Dendritic cell treated with granulocyte-macrophage colony-stimulating factor and Interleukin-4, amounts not matched to agents 40 ng/mL and 50 ng/mL, for 4 days (primary cell): ENCODE data around the gene MED23.

Experiments
- H3K27ac Mint-ChIP-seq: one replicate; pipeline ENCODE4 v1.8.0; 2022; ENCODE audit warnings: mild to moderate bottlenecking, mixed read lengths
- H3K27me3 Mint-ChIP-seq: one replicate; pipeline ENCODE4 v1.8.0; 2022; ENCODE audit warnings: mild to moderate bottlenecking, mixed read lengths
- H3K36me3 Mint-ChIP-seq: one replicate; pipeline ENCODE4 v1.8.0; 2022; ENCODE audit warnings: low read depth, mixed read lengths
- H3K4me1 Mint-ChIP-seq: one replicate; pipeline ENCODE4 v1.8.0; 2022; ENCODE audit warnings: low read depth, mixed read lengths
- H3K4me3 Mint-ChIP-seq: one replicate; pipeline ENCODE4 v1.8.0; 2022; ENCODE audit warnings: mild to moderate bottlenecking, moderate library complexity, mixed read lengths
- H3K9me3 Mint-ChIP-seq: one replicate; pipeline ENCODE4 v1.8.0; 2022; ENCODE audit warnings: mixed read lengths
- intact Hi-C: fragments of 100-400 bp; cut with micrococcal nuclease; formaldehyde crosslinking; loops from one replicate; pipeline ENCODE4 v1.15.0; 2022

MED23 gene

GRCh38 chr6:131627724-131628682 lies at the start of gene MED23:
Gene MED23 (minus strand): TSS chr6:131628242. CDS start chr6:131628049, 193 bp downstream.
- peaks cover 38% of the 10 kb centered on the region for H3K36me3 Mint-ChIP-seq
- peak within 1 kb of the TSS; percentile 94 for H3K27ac Mint-ChIP-seq
- intact Hi-C loops: loop anchor here (5.0 kb wide), 1 partner anchor 739 kb away; no protein-coding TSS in a partner anchor
- peak within 1 kb of the TSS; percentile 100 for H3K4me3 Mint-ChIP-seq
- peaks cover 8% of the 10 kb centered on the region for H3K4me1 Mint-ChIP-seq
- H3K27me3 Mint-ChIP-seq: peaks cover 2% of the 10 kb centered on the region
- no peaks in the 10 kb centered on the region for H3K9me3 Mint-ChIP-seq

- Mint-ChIP-seq H3K4me3 (no peak overlapping the region), H3K27me3 (no peaks in the 10 kb centered on the region), H3K4me1 (no peaks in the 10 kb centered on the region), H3K9me3 (no peaks in the 10 kb centered on the region), H3K27ac (no peak overlapping the region), H3K36me3 (no peaks in the 10 kb centered on the region)
- intact Hi-C loops: no loop called here
These were observed 45.1 kb upstream of the MED23 start for GRCh38 chr6:131673184-131673583.

GRCh38 chr6:131669891-131670290 lies 41.8 kb upstream of the MED23 start:
- H3K27me3 Mint-ChIP-seq: peaks cover 1% of the 10 kb centered on the region
- no peak overlapping the region for H3K4me3 Mint-ChIP-seq
- no peaks in the 10 kb centered on the region for H3K36me3 Mint-ChIP-seq
- no peaks in the 10 kb centered on the region for H3K4me1 Mint-ChIP-seq
- no peaks in the 10 kb centered on the region for H3K9me3 Mint-ChIP-seq
- intact Hi-C loops: no loop called here
- no peak overlapping the region for H3K27ac Mint-ChIP-seq

- peaks cover 7% of the 10 kb centered on the region for H3K4me1 Mint-ChIP-seq
- H3K36me3 Mint-ChIP-seq: no peaks in the 10 kb centered on the region
- no peak overlapping the region for H3K4me3 Mint-ChIP-seq
- intact Hi-C loops: no loop called here
- no peaks in the 10 kb centered on the region for H3K9me3 Mint-ChIP-seq
- peaks cover 1% of the 10 kb centered on the region for H3K27me3 Mint-ChIP-seq
- no peak overlapping the region for H3K27ac Mint-ChIP-seq
These were observed 35.6 kb upstream of the MED23 start for GRCh38 chr6:131663578-131664165.

GRCh38 chr6:131660195-131660594 lies 32.2 kb upstream of the MED23 start:
- intact Hi-C loops: no loop called here
- H3K9me3 Mint-ChIP-seq: no peaks in the 10 kb centered on the region
- H3K36me3 Mint-ChIP-seq: no peaks in the 10 kb centered on the region
- H3K4me1 Mint-ChIP-seq: peaks cover 7% of the 10 kb centered on the region
- H3K4me3 Mint-ChIP-seq: no peak overlapping the region
- H3K27me3 Mint-ChIP-seq: no peaks in the 10 kb centered on the region
- H3K27ac Mint-ChIP-seq: no peak overlapping the region

- Mint-ChIP-seq H3K27ac (no peak overlapping the region), H3K4me3 (no peak overlapping the region), H3K9me3 (no peaks in the 10 kb centered on the region), H3K36me3 (no peaks in the 10 kb centered on the region), H3K4me1 (peaks cover 7% of the 10 kb centered on the region), H3K27me3 (no peaks in the 10 kb centered on the region)
- intact Hi-C loops: no loop called here
These were observed 30.2 kb upstream of the MED23 start for GRCh38 chr6:131658287-131658686.

GRCh38 chr6:131657630-131658111 lies 29.6 kb upstream of the MED23 start:
- intact Hi-C loops: no loop called here
- H3K9me3 Mint-ChIP-seq: no peaks in the 10 kb centered on the region
- H3K4me1 Mint-ChIP-seq: peaks cover 7% of the 10 kb centered on the region
- H3K36me3 Mint-ChIP-seq: no peaks in the 10 kb centered on the region
- H3K27ac Mint-ChIP-seq: no peak overlapping the region
- H3K27me3 Mint-ChIP-seq: no peaks in the 10 kb centered on the region
- H3K4me3 Mint-ChIP-seq: no peak overlapping the region

GRCh38 chr6:131657222-131657621 lies 29.2 kb upstream of the MED23 start:
- intact Hi-C loops: no loop called here
- Mint-ChIP-seq H3K27me3 (no peaks in the 10 kb centered on the region), H3K27ac (no peak overlapping the region), H3K9me3 (no peaks in the 10 kb centered on the region), H3K4me1 (peaks cover 7% of the 10 kb centered on the region), H3K4me3 (no peak overlapping the region), H3K36me3 (no peaks in the 10 kb centered on the region)

GRCh38 chr6:131656667-131657066 lies 28.6 kb upstream of the MED23 start:
- Mint-ChIP-seq H3K27ac (no peak overlapping the region), H3K27me3 (no peaks in the 10 kb centered on the region), H3K36me3 (no peaks in the 10 kb centered on the region), H3K4me3 (no peak overlapping the region), H3K9me3 (no peaks in the 10 kb centered on the region), H3K4me1 (peaks cover 7% of the 10 kb centered on the region)
- intact Hi-C loops: no loop called here

GRCh38 chr6:131655951-131656350 lies 27.9 kb upstream of the MED23 start:
- no peaks in the 10 kb centered on the region for H3K9me3 Mint-ChIP-seq
- H3K27me3 Mint-ChIP-seq: no peaks in the 10 kb centered on the region
- no peak overlapping the region for H3K27ac Mint-ChIP-seq
- no peak overlapping the region for H3K4me3 Mint-ChIP-seq
- peaks cover 7% of the 10 kb centered on the region for H3K4me1 Mint-ChIP-seq
- intact Hi-C loops: no loop called here
- no peaks in the 10 kb centered on the region for H3K36me3 Mint-ChIP-seq

- H3K27ac Mint-ChIP-seq: no peak overlapping the region
- no peaks in the 10 kb centered on the region for H3K27me3 Mint-ChIP-seq
- no peaks in the 10 kb centered on the region for H3K36me3 Mint-ChIP-seq
- no peak overlapping the region for H3K4me3 Mint-ChIP-seq
- no peaks in the 10 kb centered on the region for H3K9me3 Mint-ChIP-seq
- intact Hi-C loops: no loop called here
- peaks cover 5% of the 10 kb centered on the region for H3K4me1 Mint-ChIP-seq
These were observed 27.3 kb upstream of the MED23 start for GRCh38 chr6:131655387-131655786.

GRCh38 chr6:131654326-131654725 lies 26.3 kb upstream of the MED23 start:
- H3K36me3 Mint-ChIP-seq: no peaks in the 10 kb centered on the region
- no peaks in the 10 kb centered on the region for H3K27me3 Mint-ChIP-seq
- no peaks in the 10 kb centered on the region for H3K9me3 Mint-ChIP-seq
- intact Hi-C loops: no loop called here
- no peak overlapping the region for H3K27ac Mint-ChIP-seq
- H3K4me1 Mint-ChIP-seq: no peaks in the 10 kb centered on the region
- H3K4me3 Mint-ChIP-seq: no peak overlapping the region

- H3K4me3 Mint-ChIP-seq: no peak overlapping the region
- H3K27me3 Mint-ChIP-seq: no peaks in the 10 kb centered on the region
- H3K36me3 Mint-ChIP-seq: no peaks in the 10 kb centered on the region
- no peak overlapping the region for H3K27ac Mint-ChIP-seq
- intact Hi-C loops: no loop called here
- H3K9me3 Mint-ChIP-seq: no peaks in the 10 kb centered on the region
- H3K4me1 Mint-ChIP-seq: no peaks in the 10 kb centered on the region
These were observed 24.4 kb upstream of the MED23 start for GRCh38 chr6:131652472-131652871.

GRCh38 chr6:131651782-131652181 lies 23.7 kb upstream of the MED23 start:
- Mint-ChIP-seq H3K27ac (no peak overlapping the region), H3K4me3 (no peak overlapping the region), H3K27me3 (no peaks in the 10 kb centered on the region), H3K36me3 (no peaks in the 10 kb centered on the region), H3K4me1 (no peaks in the 10 kb centered on the region), H3K9me3 (no peaks in the 10 kb centered on the region)
- intact Hi-C loops: no loop called here
